NCI-H82 treated with DMSO at 0.1 percent for 48 hours (cell line): ENCODE measurements around the gene BMPR1A.
"Not testable (repeated sequence)": the region's sequence is repeated elsewhere in the genome, so short reads cannot be mapped to it uniquely, and the experiment has no call there.

ENCODE experiments used
- DNase-seq: peaks from one replicate; lab custom pipeline; 2025; ENCODE audit not compliant: unreplicated experiment; lab: John Stamatoyannopoulos, UW

BMPR1A gene

DNA sequence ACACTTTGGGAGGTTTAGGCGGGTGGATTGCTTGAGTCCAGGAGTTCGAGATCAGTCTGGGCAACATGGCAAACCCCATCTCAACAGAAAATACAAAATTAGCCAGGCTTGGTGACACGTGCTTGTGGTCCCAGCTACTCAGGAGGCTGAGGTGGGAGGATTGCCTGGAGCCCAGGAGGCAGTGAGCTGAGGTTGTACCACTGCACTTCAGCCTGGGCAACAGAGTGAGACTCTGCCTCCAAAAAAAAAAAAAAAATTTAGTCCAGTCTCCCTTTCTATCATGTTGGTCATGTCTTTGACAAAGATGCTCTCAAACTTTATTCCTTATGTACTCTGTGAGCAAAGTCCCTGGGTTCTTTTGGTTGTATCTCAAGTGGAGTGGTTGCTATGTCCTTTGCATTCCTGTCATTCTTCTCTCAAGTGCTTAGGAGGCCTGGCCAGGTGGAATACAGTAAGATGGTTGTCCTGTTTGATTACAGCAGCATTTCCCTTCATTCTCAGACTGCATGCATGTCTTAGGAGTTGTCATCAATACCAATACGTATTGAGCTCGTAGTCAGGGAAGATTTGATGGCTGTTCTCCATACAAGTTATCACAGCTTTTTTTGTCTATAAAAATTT lies 115.3 kb downstream of the BMPR1A start:
- DNase-seq = no peak

DNA sequence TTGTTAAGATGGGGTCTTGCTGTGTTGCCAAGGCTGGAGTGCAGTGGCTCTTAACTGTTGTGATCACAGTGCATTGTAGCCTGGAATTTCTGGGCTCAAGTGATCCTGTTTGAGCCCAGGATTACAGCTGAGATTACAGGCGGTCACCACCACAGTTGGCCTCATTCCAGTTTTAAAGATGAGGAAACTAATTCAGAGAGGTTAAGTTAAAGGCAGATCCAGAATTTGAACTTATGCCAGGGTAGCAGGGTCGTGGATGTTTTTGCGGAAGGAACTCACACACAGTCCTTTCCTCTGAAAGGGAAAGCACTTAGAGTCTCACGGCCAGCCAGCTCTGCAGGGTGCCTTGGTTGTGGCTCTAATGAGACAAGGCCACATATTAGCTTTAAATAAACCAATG lies 116.3 kb downstream of the BMPR1A start:
- DNase-seq = peak; percentile 22

DNA sequence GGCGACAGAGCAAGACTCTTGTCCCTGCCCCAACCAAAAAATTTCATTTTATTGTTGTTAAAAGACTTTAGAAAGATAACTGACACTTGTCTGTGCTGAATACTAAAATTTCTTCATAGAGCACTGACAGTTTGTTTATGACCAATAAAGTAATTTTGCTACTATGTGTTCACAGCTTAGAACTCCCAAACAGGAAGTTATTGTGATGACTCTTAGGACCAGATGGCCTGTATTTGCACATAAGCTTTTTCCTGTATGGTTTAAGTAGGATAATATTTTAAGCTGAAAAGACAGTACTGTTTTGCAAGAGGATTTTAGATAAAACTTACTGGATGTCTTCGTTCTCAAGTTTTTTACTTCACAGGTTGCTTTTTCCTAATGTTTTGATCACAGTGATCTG lies 120.3 kb downstream of the BMPR1A start:
- peak; percentile 63 for DNase-seq

DNA sequence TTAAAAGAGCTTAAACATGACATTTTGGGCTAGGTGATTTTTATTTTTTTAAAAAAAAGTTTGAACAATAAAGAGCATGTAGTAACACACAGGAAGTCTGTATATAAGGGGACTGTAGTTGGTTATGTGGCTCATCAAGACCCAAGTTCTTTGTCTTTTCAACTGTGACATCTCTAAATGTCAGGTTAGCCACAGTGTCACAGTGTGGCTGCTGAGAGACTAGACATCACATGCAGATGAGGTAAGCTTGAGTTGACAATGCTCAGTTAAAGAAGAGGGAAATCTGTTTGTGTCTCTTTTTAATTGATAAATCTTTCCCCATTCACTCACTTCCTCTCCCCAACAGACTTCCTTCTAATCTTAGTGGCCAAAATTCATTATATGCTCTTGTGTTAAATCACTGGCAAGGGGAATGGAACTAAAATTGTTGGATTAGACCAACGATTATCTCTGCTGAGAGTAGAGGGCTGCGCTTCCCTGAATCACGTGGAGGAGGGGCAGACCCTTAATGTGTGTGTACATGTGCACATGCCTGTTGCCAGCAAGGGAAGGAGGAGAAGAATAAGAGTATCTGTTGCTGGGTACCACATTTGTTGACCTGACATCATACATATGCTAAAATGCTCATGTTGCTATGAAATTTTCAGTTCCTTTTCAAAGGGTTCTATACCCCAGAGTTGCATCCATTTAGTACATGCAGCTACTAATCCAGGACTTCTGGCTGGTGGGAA lies 122.7 kb downstream of the BMPR1A start:
- DNase-seq = peak; percentile 37

DNA sequence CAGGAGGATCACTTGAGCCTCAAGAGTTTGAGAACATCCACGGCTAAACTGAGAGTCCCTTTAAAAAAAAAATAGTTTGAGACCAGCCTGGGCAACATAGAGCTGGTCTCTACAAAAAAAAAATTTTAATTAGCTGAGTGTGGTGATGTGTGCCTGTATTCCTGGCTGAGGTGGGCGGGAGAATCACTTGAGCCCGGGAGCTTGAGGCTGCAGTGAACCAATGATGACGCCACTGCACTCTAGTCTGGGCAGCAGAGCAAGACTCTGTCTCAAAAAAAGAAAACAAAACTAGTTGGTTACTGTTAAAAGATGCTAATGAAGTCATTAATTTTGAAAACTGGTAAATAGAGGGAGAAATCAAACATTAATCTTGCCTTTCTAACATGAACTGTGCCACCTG lies 124.6 kb downstream of the BMPR1A start:
- no peak for DNase-seq

DNA sequence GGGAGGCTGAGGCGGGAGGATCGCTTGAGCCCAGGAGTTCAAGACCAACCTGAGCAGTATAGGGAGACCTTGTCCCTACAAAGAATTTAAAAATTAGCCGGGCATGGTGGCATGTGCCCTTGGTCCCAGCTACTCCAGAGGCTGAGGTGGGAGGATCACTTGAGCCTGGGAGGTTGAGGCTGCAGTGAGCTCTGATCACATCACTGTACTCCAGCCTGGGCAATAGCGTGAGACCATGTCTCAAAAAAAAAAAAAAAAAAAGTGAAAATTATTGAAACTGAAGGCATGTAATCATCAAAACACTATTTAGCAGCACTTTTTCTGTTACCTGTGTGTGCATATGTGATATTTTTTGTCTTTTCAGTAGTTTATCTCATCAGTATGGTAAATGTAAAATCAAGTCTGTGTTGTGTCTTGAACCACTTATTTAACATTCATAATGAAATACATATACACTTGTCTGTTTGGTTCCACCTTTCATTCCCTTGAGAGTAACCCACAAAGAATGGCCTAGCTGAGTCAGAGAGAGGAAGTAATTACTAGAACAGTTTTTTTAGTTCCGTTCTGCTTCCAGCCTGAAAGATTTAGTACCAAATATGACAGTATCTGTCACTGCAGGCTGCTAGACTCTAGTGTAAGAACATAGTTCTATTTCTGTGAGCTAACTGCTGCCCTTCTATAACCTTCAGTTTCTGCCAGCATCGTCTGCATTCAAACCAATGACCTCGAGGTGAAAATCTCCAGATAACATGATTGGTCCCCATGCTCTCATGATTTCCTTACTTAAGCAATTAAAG lies 132.4 kb downstream of the BMPR1A start:
- DNase-seq = no peak

DNA sequence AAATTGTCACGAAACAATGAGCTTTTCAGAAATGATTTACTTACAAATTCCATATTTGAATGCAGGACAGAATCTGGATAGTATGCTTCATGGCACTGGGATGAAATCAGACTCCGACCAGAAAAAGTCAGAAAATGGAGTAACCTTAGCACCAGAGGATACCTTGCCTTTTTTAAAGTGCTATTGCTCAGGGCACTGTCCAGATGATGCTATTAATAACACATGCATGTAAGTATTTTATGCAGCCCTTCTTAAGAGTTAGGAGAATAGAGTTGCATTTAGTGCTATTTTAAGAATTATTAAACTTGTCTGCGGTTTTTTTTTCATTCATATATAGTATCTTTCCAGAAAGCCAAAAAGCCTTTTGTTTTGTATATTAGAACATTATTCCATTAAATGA lies 133.6 kb downstream of the BMPR1A start:
- no peak for DNase-seq

DNA sequence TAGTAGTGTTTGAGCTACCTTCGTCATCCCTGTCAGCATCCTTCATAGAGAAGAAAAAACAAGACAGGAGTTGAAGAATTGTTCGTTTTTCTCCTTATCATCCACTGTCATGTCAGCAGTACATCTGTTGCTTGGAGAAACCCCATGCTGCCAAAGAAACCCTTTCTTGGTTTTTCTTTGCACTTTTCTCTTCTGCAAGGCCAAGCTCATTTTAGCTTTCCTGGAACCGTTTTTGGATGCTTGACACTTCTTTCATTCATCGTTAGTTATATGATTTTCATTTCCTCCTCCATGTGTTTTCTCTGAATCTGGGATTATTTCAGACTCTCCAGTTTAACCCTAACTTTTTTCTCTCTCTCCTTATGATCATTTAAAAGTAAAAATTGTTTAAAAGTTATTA lies 142.1 kb downstream of the BMPR1A start:
- DNase-seq = no peak

DNA sequence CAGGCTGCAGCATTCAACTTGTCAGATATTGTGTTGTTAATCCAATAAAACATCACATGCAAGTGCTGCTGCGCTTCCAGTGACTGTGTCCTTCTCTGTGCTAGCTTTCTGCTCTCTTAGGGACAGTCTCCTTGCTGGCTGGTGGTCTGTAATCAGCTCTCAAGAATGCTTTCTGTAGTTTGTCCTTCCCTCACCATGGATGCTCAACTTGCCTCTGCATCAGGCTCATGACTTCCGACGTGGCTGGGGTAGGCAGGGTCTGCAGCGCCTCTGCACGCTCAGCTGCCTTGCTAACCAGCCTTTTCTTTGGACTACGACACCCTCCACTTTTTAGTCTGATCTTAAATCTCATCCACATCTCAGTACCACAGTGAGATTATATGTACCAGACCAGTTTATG lies 142.7 kb downstream of the BMPR1A start:
- DNase-seq = peak; percentile 4

DNA sequence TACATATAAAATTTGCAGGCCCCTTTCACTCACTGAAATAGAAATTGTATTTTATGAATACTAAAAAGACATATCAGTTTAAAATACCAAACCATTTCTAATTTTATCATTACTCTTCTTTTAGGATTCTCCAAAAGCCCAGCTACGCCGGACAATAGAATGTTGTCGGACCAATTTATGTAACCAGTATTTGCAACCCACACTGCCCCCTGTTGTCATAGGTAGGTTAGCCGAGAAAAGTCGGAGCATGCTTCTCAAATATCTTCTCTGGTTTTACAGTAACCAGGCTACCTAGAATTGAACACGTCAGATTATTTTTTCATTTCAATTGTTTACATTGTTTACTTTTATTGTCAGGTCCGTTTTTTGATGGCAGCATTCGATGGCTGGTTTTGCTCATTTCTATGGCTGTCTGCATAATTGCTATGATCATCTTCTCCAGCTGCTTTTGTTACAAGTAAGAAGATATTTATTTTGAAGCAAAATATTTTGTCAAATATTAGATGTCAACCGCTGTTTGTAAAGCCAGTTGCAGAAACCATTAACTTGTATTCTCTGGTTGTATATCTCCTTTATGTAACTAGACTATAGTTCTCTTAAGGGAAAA lies 143.4 kb downstream of the BMPR1A start:
- peak; percentile 4 for DNase-seq

DNA sequence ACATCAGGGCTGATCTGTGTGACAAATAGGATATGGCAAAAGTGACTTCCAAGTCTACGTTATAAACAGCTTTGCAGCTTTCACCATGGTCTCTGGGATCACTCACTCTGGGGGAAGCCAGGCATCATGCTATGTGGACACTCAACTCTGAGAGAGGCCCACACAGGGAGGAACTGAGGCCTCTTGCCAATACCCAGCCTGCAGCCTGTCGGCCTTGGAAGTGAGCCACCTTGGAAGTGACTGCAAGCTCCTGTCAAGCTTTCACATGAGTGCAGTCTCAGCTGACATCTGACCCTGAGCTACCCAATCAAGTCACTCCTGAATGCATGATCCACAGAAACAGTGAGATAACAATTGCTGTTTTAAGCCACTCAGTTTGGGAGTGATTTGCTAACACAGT lies 144.5 kb downstream of the BMPR1A start:
- no peak for DNase-seq

DNA sequence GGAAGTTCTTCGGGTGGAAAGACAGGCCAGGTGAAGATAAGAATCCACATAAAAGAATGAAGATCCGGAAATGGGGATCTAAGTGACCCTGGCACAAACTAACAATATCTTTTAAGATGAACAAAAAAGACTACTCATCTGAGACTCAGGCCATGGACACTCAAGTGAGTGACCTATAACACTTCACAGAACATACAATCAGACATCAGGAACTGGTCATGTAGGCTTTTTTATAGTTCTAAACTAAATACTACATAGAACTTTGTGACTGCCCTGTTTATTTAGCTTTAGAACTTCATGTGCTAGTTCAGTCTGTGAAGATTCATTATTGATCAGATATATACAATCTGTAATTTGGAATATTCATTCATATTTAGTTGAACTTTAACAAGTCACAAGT lies 148.2 kb downstream of the BMPR1A start:
- DNase-seq = no peak

DNA sequence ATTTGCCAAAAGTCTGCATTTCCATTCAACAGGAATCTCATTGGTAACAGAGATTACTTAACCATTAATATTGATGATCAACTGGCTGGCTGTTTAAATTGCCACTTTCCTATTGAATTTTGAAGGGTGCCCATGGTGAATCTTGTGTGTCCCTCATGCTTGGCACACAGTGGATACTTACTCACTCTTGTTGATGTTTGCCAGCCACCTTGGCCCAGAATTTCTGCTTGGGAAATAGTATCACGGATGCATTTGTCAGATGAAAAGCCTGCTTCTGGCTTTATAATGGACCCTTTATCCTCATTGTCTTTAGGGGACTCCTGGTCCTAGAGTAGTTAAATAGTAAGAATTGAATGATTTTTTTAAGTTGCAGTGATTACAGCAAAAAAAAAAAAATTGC lies 149.0 kb downstream of the BMPR1A start:
- DNase-seq = no peak

DNA sequence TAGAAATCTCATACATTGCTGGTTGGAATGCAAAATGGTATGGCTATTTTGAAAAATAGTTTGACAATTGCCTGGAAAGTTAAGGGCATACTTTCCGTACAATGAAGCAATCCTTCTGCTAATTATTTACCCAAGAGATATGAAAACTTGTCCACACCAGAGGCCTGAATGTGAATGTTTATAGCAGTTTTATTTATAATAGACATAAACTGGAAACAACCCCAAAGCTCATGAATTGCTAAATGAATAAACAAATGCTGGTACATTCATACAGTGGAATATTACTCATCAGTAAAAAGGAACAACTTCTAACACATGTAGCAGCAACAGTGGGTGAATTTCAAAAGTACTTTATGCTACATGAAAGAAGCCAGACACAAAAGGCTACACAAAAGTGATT lies 158.3 kb downstream of the BMPR1A start:
- no peak for DNase-seq

DNA sequence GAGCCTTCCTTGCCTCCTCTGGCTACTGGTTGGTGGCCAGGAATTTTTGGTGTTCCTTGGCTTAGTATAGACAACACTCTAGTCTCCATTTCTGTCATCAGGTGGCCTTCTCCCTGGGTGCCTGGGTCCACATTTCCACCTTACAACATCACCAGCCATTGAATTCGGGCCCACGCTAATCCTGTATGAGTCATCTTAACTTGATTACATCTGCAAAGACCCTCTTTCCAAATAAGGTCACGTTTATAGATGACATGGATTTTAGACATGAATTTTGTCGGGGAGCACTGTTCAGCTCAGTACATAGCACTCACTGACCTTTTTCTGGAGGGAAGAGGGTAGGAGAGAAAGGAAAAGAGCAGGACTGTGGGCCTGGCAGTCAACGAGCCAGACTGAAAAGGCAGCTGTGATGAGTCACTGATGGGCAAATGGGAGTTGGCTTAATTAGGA lies 161.6 kb downstream of the BMPR1A start:
- no peak for DNase-seq

DNA sequence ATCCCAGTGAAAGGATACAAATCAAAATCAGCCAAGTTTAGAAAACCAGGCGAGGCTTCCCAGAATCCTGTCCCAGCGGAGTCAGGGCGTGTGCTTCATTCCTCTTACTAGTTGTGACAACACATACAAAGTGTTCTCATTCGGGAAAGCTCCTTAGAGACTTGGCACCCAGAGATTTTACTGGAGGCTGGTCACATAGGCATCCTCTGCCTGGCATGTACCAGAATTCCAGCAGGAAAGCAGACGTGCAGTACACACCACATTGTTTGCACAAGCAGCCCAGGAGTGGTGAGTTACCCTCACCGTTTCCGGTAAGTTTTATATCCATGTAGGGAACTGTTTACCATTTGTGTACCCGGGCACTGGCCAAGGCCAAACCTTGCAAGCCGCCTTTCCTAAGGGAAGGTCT lies 166.1 kb downstream of the BMPR1A start:
- no peak for DNase-seq

DNA sequence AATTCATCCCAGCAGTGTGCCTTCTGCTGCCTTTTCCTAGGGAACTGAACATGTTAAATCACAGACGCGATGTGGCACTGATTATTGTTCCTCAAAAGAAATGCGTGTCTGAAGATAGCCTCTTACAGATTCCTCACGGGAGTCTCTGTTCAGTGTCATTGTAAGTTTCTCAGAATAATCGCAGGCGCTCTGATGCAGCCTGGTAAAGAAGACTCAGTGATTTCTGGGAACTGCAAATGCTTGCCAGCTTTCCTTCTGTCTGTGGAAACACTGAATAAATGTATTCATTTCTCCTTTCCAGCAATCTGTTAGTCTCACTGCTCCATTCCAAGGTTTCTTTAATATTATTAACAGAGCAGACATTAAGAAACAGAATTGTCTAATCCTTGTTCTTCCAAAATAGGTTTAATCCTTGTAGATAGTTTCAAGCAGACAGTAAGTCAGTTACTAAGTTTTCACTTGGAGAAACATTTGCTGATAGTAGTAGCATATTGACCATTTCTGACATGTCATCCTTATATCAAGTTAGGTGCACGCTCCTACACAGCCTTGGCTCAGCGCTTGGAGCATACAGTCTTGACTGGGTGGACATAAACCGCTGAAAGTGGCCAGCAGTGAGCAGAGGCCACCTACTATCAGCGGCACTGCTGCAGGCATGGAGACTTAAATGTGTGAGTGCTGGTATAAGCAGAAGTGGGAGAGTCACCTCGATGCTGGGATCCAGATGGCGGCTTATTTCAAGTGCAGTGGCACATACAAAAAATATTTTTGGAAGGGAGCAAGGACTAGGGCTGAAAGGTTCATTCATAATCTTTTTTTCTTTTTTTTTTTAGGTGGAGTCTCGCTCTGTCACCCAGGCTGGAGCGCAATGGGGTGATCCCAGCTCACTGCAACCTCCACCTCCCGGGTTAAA lies 173.3 kb downstream of the BMPR1A start:
- DNase-seq = no peak

DNA sequence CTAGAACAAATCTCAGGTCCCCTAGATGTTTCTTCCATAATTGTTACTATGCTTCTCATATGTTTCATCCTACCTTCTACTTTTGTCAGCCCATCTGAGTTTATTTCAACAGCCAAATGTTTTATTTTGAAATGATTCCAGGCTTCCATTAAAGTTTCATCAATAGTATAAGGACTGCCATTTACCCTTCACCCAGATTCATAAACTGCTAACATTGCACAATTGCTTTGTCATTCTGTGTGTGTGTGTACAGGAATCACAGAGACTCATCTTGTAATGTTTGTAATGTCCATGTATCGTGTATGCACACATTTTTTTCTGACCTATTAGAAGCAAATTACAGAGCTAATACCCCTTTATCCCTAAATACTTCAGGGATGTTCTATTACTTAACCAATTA lies 175.5 kb downstream of the BMPR1A start:
- no peak for DNase-seq

DNA sequence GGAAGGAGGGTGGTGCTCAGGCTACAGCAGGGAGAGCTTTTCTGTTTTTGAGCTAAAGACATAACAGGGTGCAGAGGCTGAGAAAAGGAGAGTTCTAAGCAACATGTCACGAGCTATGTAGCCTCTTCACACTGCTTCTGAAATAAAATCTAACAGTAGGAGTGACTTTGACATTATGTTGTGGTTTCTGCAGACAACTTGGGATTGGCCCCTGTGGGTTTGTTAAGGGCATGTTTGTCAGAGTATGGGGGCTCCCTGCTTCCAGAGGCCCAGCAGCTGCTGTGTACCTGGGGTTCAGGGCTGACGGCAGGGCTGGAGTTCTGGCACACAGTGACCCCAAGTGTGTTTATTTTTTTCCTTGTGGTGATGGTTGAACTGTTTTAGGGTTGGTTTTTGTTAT lies 176.3 kb downstream of the BMPR1A start:
- DNase-seq = no peak

DNA sequence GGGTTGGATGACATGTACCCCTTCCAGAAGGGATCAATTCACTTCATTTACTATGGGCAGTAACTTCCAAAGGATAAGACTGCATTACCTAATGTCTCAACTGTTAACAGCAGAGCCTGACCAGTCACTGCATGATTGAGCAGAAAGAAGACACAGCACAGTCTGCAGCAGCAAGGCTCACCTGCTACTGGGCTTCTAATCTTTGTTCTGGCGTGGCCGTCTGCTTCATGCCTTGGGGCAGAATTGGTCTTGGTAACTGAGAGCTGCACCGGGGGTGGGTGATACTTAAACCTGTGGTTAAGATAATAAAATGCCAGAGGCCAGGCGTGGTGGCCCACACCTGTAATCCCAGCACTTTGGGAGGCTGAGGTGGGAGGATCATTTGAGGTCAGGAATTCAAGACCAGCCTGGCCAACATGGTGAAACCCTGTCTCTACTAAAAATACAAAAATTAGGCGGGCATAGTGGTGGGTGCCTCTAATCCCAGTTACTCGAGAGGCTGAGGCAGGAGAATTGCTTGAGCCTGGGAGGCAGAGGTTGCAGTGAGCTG lies 177.8 kb downstream of the BMPR1A start:
- not testable (repeated sequence) for DNase-seq
